HG02840 (cell line): ENCODE results near the gene CEP128.

Source experiments
- ATAC-seq: cut with Tn5 transposase; IDR thresholded peaks from one replicate; pipeline ENCODE4 v1.9.1; 2021; ENCODE audit warnings: mild to moderate bottlenecking, moderate library complexity, moderate number of reproducible peaks; ENCODE audit not compliant: unreplicated experiment, low FRiP score

The CEP128 gene

GRCh38 chr14:80628547-80628946, 313.0 kb downstream of the CEP128 start:
- ATAC-seq = no peak

DNA sequence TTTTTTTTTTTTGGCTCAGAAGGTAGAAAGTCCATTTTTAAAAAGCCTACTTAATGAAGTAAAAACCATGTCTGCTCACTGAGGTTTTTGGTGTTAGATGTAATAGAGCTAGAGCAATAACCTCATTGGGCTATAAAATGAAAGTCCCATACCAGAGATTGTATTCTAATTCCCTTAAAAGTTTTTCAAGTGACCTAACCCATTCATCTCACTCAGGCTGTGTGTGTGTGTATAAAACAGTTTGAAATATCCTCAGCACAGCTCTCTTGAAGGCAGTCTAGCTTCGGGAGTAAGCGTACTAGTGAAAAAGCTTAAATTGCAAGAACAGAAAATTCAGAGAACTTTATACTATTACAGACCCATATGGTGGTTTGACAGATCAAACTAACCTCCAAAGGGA, 313.8 kb downstream of the CEP128 start:
- ATAC-seq = no peak

DNA sequence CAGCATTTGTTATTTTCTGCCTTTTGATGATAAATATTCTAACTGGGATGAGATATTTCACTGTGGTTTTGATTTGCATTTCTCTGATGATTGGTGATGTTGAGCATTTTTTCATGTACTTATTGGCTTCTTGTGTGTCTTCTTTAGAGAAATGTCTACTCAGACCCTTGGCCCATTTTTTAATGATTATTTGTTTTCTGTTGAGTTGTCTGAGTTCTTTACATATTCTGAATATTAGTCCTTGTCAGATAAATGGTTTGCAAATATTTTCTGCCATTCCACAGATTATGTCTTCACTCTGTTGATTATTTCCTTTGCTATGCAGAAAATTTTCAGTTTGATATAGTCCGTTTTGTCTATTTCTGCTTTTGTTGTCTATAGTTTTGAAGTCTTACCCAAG, 317.0 kb downstream of the CEP128 start:
- ATAC-seq = no peak

GRCh38 chr14:80621701-80622100, 319.8 kb downstream of the CEP128 start:
- peak; percentile 83 for ATAC-seq

GRCh38 chr14:80620434-80620833, 321.1 kb downstream of the CEP128 start:
- ATAC-seq = no peak

DNA sequence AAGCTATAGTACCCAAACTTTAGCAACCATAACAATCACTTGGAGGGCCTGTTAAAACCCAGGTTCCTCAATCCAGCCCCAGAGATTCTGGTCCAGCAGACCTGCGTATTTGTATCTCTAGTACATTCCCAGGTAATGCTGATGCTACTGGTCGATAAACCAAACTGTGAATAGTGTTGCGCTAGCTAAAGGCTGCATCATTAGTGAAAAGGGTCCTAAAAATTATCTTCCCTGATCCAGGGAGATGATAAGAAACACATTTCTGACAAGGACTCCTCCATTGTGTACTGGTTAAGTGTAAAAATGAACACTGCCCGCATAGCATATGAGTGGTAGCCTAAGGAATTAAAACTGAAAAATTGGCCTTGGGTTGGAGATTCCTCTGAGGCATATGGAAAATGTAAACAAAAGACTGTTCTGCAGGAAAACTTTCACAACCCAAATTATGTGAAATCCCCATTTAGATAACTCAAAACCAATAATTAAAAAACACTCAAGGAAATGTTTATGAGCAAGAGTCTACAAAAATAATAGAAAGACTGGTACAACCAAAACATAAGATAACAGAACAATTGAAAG, 322.7 kb downstream of the CEP128 start:
- no peak for ATAC-seq

DNA sequence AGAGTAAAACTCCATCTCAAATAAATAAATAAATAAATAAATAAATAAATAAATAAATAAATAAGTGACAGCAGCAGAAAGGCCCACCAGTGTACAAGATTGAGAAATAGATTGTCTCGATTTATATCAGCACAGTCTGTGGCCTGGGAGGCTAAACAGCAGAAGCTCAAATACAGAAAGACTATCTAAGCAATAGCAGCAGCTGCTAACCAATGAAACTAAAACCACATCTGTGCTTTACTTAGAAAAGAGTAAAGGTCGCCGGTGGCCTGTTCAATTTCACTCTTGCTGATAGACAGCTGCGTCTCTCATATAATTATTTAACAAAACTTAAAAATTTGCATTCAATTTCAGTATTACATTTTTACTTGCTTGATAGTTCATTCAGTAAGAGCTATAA, 325.7 kb downstream of the CEP128 start:
- peak; percentile 91 for ATAC-seq

- ATAC-seq = no peak
Observed at GRCh38 chr14:80609055-80609454, 332.5 kb downstream of the CEP128 start.

DNA sequence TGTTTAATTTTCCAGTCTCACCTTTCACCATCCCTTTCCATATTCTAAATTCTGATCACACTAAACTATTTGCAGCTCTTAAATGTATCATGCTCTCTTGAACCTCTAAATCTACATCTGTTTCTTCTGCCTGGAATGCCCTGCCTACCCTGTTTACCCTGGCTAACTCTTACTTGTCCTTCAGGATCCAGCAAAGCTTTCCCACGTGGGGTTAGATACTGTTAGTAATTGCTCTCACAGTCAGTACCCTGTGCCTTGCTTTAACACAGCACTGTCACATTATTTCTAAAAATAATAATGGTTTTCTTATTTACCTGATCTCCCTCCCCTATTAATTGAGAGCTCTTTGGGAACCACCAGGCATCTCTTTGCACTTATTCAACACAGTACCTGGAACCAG, 333.0 kb downstream of the CEP128 start:
- ATAC-seq = no peak

GRCh38 chr14:80607430-80608190, 333.9 kb downstream of the CEP128 start:
- ATAC-seq = no peak

- ATAC-seq = no peak
Observed at GRCh38 chr14:80606347-80606772, 335.2 kb downstream of the CEP128 start.

GRCh38 chr14:80605536-80605935, 336.0 kb downstream of the CEP128 start:
- no peak for ATAC-seq

DNA sequence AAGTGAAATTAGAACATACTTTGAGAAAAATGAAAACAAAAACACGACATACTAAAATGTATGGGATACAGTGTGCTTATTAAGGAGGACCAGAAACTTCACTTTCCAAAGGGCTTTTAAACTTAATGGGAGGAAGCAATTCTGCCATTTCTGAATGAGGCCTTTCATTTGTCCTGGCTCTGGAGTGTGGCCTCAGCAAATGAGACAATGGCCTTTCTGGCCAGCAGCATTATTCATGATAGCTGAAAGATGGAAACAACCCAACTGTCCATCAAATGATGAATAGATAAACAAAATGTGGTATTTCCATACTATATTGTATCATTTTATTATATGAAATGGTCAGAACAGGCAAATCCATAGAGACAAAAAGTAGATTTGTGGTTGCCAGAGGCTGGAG, 338.6 kb downstream of the CEP128 start:
- no peak for ATAC-seq

DNA sequence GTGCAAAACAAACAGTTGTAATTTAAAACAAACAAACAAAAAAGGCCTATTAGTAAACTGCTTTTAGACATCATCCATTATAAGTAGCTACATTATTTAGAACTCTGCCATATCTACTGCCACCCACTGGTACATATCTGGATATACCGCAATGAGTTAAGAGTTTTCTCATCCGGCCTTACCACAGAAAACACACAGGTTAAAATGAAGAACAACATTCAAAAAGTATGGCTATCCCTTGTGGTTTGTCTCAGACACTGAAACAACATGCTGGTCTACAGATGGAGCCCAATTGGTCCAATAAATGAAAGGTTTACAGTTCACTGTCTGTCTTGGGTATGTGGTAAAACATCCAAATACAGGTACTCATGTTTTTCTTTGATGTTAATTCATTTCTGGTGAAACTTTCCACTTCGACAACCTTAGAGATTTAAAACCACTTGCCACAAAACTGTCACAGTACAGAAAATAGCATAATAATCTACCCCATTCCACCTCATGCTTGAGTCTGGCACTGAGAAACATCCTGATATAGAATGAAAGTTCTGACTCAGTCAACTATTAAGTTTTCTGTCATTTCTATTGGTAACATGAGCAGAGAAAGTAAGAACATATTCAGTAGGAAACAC, 354.3 kb downstream of the CEP128 start:
- ATAC-seq = peak; percentile 98

- no peak for ATAC-seq
Observed at GRCh38 chr14:80586131-80586530, 355.4 kb downstream of the CEP128 start.

DNA sequence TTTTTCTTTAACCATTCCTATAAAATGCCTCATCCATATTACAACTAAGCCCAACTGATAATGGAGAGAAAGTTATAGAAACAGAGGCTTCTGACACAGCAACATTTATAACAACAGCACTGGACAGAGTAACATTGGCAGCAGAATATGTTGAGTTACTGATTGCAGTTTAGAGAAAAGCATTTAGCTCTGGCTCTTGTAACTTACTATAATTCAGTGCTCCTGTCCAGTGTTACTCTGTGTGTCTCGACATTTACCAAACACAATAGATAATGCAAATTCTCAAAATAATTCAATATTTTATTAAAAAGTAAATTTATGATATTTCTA, 356.1 kb downstream of the CEP128 start:
- ATAC-seq = no peak

GRCh38 chr14:80584744-80585505, 356.6 kb downstream of the CEP128 start:
- no peak for ATAC-seq

- ATAC-seq = no peak
Observed at GRCh38 chr14:80577599-80577998, 363.9 kb downstream of the CEP128 start.

- ATAC-seq = no peak
Observed at GRCh38 chr14:80576401-80576800, 365.1 kb downstream of the CEP128 start.

DNA sequence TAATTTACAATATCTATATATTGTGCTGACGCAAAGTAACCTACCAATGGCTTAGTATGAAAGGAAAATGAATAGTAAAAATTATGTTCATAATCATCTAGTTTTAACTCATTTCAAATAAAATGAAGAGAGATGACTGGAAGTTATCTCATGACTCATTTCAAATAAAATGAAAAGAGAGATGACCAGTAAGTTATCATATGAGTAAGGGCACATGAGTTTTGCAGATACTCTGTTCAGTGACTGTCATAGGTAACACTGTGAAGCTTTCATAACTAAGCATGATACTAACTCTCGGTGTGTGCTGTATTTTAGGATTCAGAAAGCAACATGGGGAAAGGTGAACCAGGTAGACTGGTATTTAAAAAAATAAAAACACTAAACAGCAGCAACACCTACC, 365.8 kb downstream of the CEP128 start:
- ATAC-seq = no peak

DNA sequence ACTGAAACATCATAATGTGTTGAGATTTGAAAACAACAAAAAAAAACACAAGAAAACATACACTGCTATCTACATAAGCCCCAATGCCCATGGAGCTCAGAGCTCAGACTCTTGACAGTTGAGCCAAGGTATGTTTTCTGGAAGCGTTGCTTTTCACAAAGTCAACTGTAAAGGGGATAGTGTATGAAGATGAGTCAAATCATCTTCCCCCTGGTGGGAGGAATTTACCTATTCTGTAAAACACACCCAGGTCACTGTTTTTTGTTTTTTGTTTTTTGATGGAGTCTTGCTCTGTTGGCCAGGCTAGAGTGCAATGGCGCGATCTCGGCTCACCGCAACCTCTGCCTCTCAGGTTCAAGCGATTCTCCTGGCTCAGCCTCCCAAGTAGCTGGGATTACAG, 368.9 kb downstream of the CEP128 start:
- ATAC-seq = no peak
